MCF 10A (cell line): ENCODE results near the gene FAM151A. TPM values are rescaled to one million over a fixed set of nuclear protein-coding genes. Genes with fewer than 3 reads are reported as not detected.

Source experiments
- BruUV-seq: library from RNA; stranded (reverse); fragments of 400-500 nt; replicated peaks from 2 replicates; lab custom pipeline; 2021; lab: Mats Ljungman, UMichigan
- CTCF ChIA-PET: fragments of 300-600 bp; sonication (Branson Sonifier 250); formaldehyde crosslinking; extraction: SDS; loops from one replicate; lab custom pipeline; 2021; ENCODE audit warnings: antibody characterized with exemption, inconsistent platforms; lab: Yijun Ruan, JAX
- POLR2A ChIA-PET: fragments of 300-600, 350-650 bp; sonication (Branson Sonifier 250); formaldehyde crosslinking; extraction: SDS; loops from one replicate; lab custom pipeline; 2020; ENCODE audit warnings: antibody characterized with exemption, inconsistent platforms; lab: Yijun Ruan, JAX
- DNase-seq: peaks from one replicate; pipeline ENCODE4 v3.0.0-alpha.2; 2018; ENCODE audit not compliant: unreplicated experiment
- H3K27ac Mint-ChIP-seq: one replicate; pipeline ENCODE4 v1.8.0; 2022; ENCODE audit warnings: mild to moderate bottlenecking, low read depth, mixed read lengths; ENCODE audit not compliant: unreplicated experiment
- H3K27me3 Mint-ChIP-seq: one replicate; pipeline ENCODE4 v1.8.0; 2022; ENCODE audit warnings: mixed read lengths; ENCODE audit not compliant: insufficient read depth, unreplicated experiment
- H3K36me3 Mint-ChIP-seq: one replicate; pipeline ENCODE4 v1.8.0; 2022; ENCODE audit warnings: mild to moderate bottlenecking, moderate library complexity, mixed read lengths; ENCODE audit not compliant: insufficient read depth, unreplicated experiment
- H3K4me1 Mint-ChIP-seq: one replicate; pipeline ENCODE4 v1.8.0; 2022; ENCODE audit warnings: mixed read lengths; ENCODE audit not compliant: insufficient read depth, unreplicated experiment
- H3K4me3 Mint-ChIP-seq: one replicate; pipeline ENCODE4 v1.8.0; 2022; ENCODE audit warnings: mild to moderate bottlenecking, moderate library complexity, mixed read lengths; ENCODE audit not compliant: unreplicated experiment
- H3K9me3 Mint-ChIP-seq: one replicate; pipeline ENCODE4 v1.8.0; 2022; ENCODE audit warnings: mixed read lengths; ENCODE audit not compliant: unreplicated experiment
- CTCF ChIP-seq: fragments of 200-600 bp; IDR thresholded peaks from one replicate; pipeline ENCODE4 v1.8.0; 2022; ENCODE audit warnings: antibody characterized with exemption, mild to moderate bottlenecking; ENCODE audit not compliant: unreplicated experiment
- intact Hi-C: fragments of 100-400 bp; cut with micrococcal nuclease; formaldehyde crosslinking; loops from 2 replicates; pipeline ENCODE4 v1.14.1; 2022
- total RNA-seq: library from RNA; stranded (reverse); gene quantifications from 2 replicates; pipeline ENCODE4 v1.2.3, GENCODE V29; 2022

Gene FAM151A
- total RNA-seq, 1 experiment from 2014 or later = not detected

- Mint-ChIP-seq H3K4me1 (peaks cover 7% of the 10 kb centered on the region), H3K36me3 (no peaks in the 10 kb centered on the region), H3K9me3 (no peaks in the 10 kb centered on the region), H3K27me3 (no peaks in the 10 kb centered on the region), H3K27ac (no peak overlapping the region), H3K4me3 (no peak overlapping the region)
- TF ChIP-seq CTCF = no peak
- no TSS peak for BruUV-seq
- ChIA-PET CTCF (no interaction called here), POLR2A (no interaction called here)
- no peak for DNase-seq
- intact Hi-C loops = no loop called here
Measured at GRCh38 chr1:54614024-54614423, 9.3 kb downstream of the FAM151A start.

GRCh38 chr1:54611621-54612020, 11.7 kb downstream of the FAM151A start:
- BruUV-seq = no TSS peak
- Mint-ChIP-seq H3K4me1 (peaks cover 7% of the 10 kb centered on the region), H3K9me3 (no peaks in the 10 kb centered on the region), H3K4me3 (no peak overlapping the region), H3K27me3 (no peaks in the 10 kb centered on the region), H3K27ac (no peak overlapping the region), H3K36me3 (no peaks in the 10 kb centered on the region)
- TF ChIP-seq CTCF = no peak
- no peak for DNase-seq
- CTCF ChIA-PET = no interaction called here
- intact Hi-C loops = no loop called here
- POLR2A ChIA-PET = no interaction called here

- Mint-ChIP-seq H3K36me3 (no peaks in the 10 kb centered on the region), H3K27ac (no peak overlapping the region), H3K4me3 (no peak overlapping the region), H3K4me1 (peaks cover 7% of the 10 kb centered on the region), H3K9me3 (no peaks in the 10 kb centered on the region), H3K27me3 (no peaks in the 10 kb centered on the region)
- no TSS peak for BruUV-seq
- POLR2A ChIA-PET = no interaction called here
- CTCF ChIA-PET = interaction anchor here (0.5 kb wide), 1 partner anchor 34 kb away, joined by 4 read pairs; no protein-coding TSS in a partner anchor
- DNase-seq = no peak
- intact Hi-C loops = no loop called here
- TF ChIP-seq CTCF = no peak
Measured at GRCh38 chr1:54610601-54611580, 12.4 kb downstream of the FAM151A start.

- BruUV-seq = no TSS peak
- Mint-ChIP-seq H3K4me3 (no peak overlapping the region), H3K9me3 (no peaks in the 10 kb centered on the region), H3K27ac (no peak overlapping the region), H3K4me1 (peaks cover under 1% of the 10 kb centered on the region), H3K27me3 (no peaks in the 10 kb centered on the region), H3K36me3 (no peaks in the 10 kb centered on the region)
- DNase-seq = no peak
- ChIA-PET CTCF (no interaction called here), POLR2A (no interaction called here)
- no peak for TF ChIP-seq CTCF
- intact Hi-C loops = no loop called here
Measured at GRCh38 chr1:54610048-54610447, 13.3 kb downstream of the FAM151A start.
